ENCODE data around the gene TRIM44.

The TRIM44 gene

GRCh38 chr11:35717520-35717919, 54.9 kb downstream of the TRIM44 start:
- no peak for DNase-seq (ENCODE audit: low spot score)

- DNase-seq (ENCODE audit: low spot score), result no peak
Observed at GRCh38 chr11:35721651-35722282, 59.2 kb downstream of the TRIM44 start.

- DNase-seq (ENCODE audit: low spot score), result no peak
Observed at GRCh38 chr11:35722641-35723040, 60.1 kb downstream of the TRIM44 start.

DNA sequence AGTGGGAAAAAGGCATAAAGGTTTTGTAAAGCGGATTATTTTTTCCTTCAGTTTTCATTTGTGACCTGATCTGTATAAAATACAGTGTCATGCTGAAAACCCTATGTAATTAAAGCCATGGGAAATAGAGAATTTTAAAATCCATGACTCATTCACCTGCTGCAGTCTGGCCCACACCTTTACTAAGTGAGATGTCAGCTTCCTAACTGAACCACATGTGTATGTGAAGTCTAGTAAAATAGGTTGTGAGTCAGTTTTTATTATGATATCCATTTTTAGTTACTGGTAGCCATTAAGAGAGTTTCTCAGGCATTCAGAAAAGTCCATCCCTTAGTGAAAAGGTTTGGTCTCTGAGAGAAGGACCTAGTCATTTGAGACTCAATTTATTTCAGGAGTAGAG, 60.9 kb downstream of the TRIM44 start:
- no peak for DNase-seq (ENCODE audit: low spot score)

DNA sequence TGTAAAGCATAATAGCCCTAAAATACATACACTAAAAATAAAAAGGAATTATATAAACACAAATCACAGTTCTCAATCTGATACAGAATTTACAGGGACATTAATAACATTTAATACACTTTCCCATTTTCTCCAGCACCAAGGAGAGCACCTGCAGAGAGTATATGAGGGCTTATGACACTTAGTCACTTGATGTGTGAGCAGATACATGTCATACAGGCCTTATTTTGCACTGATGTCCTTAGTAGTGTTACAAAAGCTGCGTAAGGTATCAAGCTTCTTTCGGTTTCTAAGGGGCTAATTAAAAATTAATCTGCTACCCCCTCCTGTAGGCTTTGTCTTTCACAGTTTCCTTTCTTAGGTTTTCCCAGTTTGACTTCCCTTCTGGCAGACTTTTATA, 61.3 kb downstream of the TRIM44 start:
- no peak for DNase-seq (ENCODE audit: low spot score)

DNA sequence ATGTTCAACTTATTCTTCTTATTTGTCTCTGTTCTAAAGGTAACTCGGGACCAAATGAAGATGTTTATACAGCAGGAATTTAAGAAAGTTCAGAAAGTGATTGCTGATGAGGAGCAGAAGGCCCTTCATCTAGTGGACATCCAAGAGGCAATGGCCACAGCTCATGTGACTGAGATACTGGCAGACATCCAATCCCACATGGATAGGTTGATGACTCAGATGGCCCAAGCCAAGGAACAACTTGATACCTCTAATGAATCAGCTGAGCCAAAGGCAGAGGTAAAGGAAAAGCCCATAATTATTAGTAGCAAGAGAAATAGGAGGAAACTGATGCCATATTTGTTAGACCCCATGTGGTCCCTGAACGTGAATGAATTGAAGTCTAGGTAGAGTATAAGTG, 63.3 kb downstream of the TRIM44 start:
- DNase-seq (ENCODE audit: low spot score), result no peak

DNA sequence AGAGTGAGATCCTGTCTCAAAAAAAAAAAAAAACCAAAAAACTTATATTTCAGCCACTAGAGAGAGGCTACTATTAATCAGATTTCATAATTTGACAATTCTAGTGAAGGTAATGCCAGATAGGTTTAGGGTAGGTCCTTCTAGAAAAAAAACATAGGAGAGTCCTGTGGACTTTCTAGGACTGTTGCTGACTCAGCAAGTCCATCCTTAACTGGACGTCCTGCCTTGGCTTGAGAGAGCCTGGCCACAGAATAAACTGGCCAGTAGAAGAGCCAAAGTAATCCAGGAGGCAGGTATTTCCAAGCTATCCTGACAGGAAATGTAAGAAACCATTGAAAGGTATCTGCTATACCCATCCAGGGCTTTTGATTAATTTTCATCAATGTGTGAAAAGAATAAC, 64.6 kb downstream of the TRIM44 start:
- no peak for DNase-seq (ENCODE audit: low spot score)

- no peak for DNase-seq (ENCODE audit: low spot score)
Observed at GRCh38 chr11:35730254-35730653, 67.7 kb downstream of the TRIM44 start.

- DNase-seq (ENCODE audit: low spot score), result no peak
Observed at GRCh38 chr11:35734669-35735410, 72.3 kb downstream of the TRIM44 start.

DNA sequence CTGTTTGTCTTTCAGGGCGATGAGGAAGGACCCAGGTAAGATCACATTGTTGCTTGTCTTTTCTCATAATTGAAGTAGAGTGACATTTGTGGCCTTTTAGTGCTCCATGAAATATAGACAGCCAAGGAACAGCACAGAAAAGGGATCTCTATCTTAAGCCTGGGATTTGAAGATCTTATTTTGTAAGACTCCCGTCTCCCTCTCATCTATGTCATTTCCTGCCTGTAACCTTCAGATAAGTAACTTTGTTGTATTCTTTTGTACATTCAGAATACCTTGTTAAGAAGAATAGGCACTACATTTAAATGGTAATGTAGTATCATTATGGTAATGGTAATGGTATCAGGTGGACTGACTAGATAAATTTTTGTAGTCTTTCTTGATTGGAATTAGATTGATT, 72.8 kb downstream of the TRIM44 start:
- no peak for DNase-seq (ENCODE audit: low spot score)

DNA sequence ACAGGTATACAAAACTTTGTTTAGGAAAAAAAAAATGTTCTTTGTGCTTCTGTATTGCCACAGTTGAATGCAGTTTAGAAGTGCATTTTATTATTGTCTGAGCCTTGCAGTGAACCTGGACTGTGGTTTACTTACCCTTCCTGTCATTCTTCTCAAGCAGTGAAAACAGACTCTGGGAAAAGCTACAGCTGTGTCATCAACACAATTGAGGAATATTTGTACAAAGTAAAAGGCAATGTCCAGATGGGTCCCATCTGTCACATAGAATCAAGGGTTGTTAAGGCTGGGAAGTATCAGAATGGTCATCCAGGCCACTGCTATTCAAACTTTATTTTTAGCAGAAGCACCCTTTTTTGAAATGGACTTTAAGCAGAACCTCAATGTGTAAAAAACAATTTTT, 73.3 kb downstream of the TRIM44 start:
- DNase-seq (ENCODE audit: low spot score), result no peak

GRCh38 chr11:35736952-35737351, 74.4 kb downstream of the TRIM44 start:
- DNase-seq (ENCODE audit: low spot score), result no peak

DNA sequence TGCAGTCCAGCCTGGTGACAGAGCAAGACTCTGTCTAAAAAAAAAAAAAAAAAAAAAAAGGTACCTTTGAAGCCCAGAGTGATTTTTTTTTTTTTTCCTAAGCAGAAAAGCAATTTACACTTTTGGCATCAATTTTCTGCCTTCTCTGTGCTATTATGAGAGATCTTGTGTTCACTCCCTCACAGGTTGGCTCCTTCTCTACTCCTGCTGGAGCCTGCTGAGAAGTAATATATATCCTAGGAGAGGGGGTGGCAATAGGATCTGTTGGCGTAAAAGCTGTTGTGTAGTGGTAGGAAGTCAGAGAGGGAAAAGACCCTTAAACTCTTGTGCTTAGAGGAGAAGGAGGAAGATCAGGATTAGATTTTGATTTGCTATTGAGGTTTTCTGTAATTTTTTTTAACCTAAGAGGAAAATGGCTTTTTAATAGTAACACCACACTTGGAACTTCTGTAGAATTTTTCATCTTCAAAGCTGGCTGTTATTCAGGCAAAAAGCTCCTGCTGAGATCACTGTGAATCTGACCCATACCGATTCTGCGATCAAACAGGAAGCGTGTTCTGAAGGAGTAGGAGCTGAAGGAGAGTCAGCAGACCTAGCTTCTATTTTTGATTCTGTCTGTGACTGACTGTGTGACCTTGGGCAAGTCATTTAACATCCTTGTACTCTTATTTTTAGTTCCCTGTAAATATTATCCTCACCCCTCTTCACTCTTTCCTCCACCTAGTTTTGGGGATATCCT, 77.7 kb downstream of the TRIM44 start:
- no peak for DNase-seq (ENCODE audit: low spot score)

DNA sequence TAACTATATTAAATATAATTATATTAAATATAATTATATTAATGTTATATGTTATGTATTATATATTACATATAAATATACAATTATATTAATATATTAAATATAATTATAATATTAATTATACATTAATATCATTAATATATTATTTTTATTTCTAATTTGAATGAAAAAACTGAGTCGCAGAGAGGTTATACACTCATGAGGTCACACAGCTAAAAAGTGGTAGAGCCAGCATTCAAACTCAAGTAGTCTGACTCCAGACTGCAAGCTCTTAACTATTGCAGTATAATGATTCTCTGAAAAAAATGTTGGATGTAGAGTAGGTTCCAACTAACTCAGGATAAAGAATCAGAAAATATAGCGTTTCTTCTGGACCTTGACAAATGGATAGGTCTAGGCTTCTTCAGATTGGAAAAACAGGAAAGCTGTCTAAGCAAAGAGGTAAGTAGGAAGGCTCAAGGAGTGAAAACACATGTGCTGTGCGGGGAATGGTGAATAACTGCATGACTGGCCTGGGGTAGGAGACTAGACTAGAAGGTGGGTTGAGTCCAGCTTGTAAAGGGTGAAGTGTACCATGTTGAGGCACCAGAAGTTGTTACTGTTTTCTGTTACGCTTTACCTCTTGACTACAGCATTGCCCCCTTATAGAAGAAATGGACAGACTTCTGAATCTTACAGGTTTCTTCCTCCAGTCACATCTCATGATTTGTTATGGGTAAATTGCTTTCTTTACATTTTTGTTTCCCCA, 80.3 kb downstream of the TRIM44 start:
- DNase-seq (ENCODE audit: low spot score), result no peak

- DNase-seq (ENCODE audit: low spot score), result no peak
Observed at GRCh38 chr11:35746356-35747153, 84.0 kb downstream of the TRIM44 start.

DNA sequence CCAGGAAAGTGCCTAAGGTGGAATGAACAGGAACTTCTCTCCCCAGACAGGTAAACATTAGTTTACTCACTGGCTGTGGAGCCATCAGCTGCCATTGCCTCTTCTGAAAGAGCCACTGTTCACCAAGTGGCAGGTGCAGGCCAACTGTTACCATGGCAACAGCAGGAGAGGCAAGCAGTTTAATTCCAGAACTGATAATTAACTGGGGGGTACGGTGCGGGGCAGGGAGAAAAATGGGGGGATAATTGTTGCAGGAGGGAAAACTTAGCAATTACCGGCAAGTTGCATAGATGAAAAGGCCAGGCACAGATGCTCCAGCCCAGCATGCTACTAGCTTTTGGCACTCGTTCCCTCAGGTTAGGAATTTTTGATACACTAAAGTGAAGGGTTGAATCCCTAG, 85.1 kb downstream of the TRIM44 start:
- no peak for DNase-seq (ENCODE audit: low spot score)

DNA sequence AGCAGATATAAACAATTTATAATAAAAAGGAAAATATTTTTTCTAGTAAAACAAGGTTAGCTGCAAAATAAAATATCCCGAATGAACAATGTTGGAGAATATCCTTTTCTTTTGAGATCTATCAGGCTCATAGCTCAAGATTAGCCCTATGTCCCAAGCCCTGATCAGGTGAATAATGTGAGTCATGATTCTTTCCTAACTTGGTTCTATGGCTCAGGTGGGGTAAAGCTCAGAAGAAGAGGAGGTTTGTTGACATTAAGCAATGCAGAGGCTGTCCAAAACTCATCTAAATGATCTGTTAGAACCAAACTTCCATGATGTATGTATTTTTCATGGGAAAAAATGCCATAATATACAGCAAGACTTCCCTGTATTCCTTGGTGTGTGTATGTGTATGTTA, 86.1 kb downstream of the TRIM44 start:
- DNase-seq (ENCODE audit: low spot score), result no peak

- no peak for DNase-seq (ENCODE audit: low spot score)
Observed at GRCh38 chr11:35750315-35750714, 87.7 kb downstream of the TRIM44 start.

GRCh38 chr11:35750981-35751663, 88.5 kb downstream of the TRIM44 start:
- DNase-seq (ENCODE audit: low spot score), result no peak

DNA sequence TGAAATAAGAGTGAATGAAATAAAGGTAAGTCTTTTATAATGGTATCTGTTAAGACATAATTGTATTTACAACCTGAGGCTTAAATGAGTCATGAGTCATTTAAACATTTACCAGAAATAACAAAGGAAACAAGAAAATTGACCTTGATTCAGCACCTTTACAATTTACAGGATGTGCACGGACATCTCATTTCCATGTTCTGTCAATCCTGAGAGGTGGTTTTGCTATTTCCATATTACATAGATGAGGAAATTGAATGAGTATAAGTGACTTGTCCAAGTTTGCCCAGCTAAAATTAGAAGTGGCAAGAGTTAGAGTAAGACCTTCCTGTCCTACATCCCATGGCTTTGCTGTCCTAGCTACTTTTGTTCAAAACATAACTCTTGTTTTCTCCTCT, 89.1 kb downstream of the TRIM44 start:
- no peak for DNase-seq (ENCODE audit: low spot score)

DNA sequence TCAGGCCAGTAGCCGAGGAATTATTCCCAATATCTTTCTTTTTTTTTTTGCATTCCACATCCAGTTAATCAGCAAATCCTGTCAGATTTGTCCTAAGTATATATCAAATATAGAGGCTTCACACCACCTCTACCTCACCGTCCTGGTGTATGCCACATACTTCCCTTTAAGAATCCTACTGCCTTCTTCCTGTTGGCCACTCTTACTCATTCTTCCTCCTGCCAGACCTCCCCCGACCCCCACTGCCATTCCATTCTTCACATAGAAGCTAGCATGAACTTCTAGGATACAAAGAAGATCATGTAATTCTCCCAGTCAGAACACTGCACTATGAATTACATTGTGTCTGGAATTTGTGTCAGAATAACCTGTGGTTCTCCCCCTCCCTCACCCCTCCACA, 89.5 kb downstream of the TRIM44 start:
- DNase-seq (ENCODE audit: low spot score), result no peak

Measured in CD4-positive, alpha-beta T cell treated with Interleukin-6 at 100 ng/mL for 8 hours (primary cell).